Ishikawa (cell line): ENCODE measurements around the gene MAK.

ENCODE experiments used
- CEBPB ChIP-seq: IDR thresholded peaks from 2 replicates; pipeline ENCODE4 v1.6.1; 2012
- CREB1 ChIP-seq: IDR thresholded peaks from 2 replicates; pipeline ENCODE4 v1.6.1; 2012; ENCODE audit warnings: low read depth
- EGR1 ChIP-seq: IDR thresholded peaks from 2 replicates; pipeline ENCODE4 v1.6.1; 2012
- EP300 ChIP-seq: IDR thresholded peaks from 2 replicates; pipeline ENCODE4 v1.6.1; 2012; ENCODE audit warnings: borderline replicate concordance
- FOXM1 ChIP-seq: IDR thresholded peaks from 2 replicates; pipeline ENCODE4 v1.6.1; 2012; ENCODE audit warnings: low read depth, borderline replicate concordance
- NFIC ChIP-seq: IDR thresholded peaks from 2 replicates; pipeline ENCODE4 v1.6.1; 2012
- RAD21 ChIP-seq: IDR thresholded peaks from 2 replicates; pipeline ENCODE4 v1.6.1; 2012; ENCODE audit warnings: low read depth
- TAF1 ChIP-seq: IDR thresholded peaks from 2 replicates; pipeline ENCODE4 v1.6.1; 2012; ENCODE audit warnings: low read depth, mild to moderate bottlenecking
- TCF12 ChIP-seq: IDR thresholded peaks from 2 replicates; pipeline ENCODE4 v1.6.1; 2012; ENCODE audit warnings: low read depth
- TEAD4 ChIP-seq: IDR thresholded peaks from 2 replicates; pipeline ENCODE4 v1.6.1; 2012
- YY1 ChIP-seq: IDR thresholded peaks from 2 replicates; pipeline ENCODE4 v1.6.1; 2012; ENCODE audit warnings: low read depth
- ZBTB7A ChIP-seq: IDR thresholded peaks from 2 replicates; pipeline ENCODE4 v1.6.1; 2012; ENCODE audit warnings: low read depth
- TF ChIP-seq, protein P1 (sequence below): IDR thresholded peaks from 2 replicates; pipeline ENCODE4 v1.6.1; 2012; ENCODE audit warnings: low read depth, mild to moderate bottlenecking
- TF ChIP-seq, protein P2 (sequence below): IDR thresholded peaks from 2 replicates; pipeline ENCODE4 v1.6.1; 2012
- TF ChIP-seq, protein P3 (sequence below): IDR thresholded peaks from 2 replicates; pipeline ENCODE4 v1.6.1; 2012

Gene MAK

DNA sequence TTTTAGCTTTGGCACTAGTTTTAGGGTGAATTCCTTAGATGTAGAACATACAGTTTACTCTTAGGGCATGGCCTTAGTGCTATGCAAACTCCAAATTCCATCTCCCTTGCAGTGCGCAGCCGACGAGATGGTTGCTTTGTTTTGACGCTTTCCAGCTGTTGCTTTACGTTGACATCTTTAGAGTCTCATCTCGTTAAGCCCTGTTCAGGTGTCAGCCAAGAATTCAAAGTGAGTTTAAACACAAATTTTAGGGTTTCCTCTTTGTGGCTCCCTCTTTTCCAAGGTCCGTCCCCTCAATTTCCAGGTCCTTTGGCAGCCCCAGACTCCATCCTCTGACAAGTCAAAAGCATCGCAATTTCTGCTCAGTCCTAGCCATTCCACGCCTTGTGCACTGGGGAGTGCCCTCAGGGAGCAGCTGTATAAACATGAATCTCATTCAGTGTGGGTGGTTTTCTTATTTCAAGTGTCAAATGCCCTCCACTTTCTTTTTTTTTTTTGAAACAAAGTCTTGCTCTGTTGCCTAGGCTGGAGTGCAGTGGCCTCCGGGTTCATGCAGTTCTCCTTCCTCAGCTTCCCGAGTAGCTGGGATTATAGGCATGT is 14.1 kb upstream of the MAK start:
- TF ChIP-seq CEBPB, result no peak
- TF ChIP-seq TAF1, result no peak
- TF ChIP-seq, protein P1, sequence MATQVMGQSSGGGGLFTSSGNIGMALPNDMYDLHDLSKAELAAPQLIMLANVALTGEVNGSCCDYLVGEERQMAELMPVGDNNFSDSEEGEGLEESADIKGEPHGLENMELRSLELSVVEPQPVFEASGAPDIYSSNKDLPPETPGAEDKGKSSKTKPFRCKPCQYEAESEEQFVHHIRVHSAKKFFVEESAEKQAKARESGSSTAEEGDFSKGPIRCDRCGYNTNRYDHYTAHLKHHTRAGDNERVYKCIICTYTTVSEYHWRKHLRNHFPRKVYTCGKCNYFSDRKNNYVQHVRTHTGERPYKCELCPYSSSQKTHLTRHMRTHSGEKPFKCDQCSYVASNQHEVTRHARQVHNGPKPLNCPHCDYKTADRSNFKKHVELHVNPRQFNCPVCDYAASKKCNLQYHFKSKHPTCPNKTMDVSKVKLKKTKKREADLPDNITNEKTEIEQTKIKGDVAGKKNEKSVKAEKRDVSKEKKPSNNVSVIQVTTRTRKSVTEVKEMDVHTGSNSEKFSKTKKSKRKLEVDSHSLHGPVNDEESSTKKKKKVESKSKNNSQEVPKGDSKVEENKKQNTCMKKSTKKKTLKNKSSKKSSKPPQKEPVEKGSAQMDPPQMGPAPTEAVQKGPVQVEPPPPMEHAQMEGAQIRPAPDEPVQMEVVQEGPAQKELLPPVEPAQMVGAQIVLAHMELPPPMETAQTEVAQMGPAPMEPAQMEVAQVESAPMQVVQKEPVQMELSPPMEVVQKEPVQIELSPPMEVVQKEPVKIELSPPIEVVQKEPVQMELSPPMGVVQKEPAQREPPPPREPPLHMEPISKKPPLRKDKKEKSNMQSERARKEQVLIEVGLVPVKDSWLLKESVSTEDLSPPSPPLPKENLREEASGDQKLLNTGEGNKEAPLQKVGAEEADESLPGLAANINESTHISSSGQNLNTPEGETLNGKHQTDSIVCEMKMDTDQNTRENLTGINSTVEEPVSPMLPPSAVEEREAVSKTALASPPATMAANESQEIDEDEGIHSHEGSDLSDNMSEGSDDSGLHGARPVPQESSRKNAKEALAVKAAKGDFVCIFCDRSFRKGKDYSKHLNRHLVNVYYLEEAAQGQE, result no peak
- TF ChIP-seq, protein P2, sequence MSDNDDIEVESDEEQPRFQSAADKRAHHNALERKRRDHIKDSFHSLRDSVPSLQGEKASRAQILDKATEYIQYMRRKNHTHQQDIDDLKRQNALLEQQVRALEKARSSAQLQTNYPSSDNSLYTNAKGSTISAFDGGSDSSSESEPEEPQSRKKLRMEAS, result no peak
- TF ChIP-seq NFIC, result no peak
- no peak for TF ChIP-seq ZBTB7A
- TF ChIP-seq YY1, result no peak

DNA sequence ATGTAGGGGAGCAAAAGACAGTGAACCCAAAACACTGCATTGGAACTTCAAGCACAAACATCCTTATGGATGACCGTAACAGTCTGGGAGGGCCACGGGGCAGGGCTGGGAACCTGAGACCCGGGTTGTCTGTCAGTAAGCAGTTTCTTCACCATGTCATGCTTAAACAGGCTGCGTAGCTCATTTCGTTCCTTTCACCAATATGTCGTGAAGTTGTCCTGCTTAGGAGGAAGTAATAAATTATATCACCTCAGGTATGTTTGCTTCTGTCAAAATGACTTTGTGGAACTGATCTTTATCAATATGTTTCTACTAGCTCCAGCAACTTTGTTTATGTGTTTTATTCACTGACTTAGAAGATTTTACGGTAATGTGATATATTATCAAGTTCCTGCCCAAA is 12.4 kb upstream of the MAK start:
- TF ChIP-seq RAD21, result no peak
- TF ChIP-seq ZBTB7A, result no peak
- TF ChIP-seq, protein P2, result no peak
- TF ChIP-seq YY1, result no peak
- no peak for TF ChIP-seq EGR1
- TF ChIP-seq EP300, result no peak
- TF ChIP-seq, protein P3, sequence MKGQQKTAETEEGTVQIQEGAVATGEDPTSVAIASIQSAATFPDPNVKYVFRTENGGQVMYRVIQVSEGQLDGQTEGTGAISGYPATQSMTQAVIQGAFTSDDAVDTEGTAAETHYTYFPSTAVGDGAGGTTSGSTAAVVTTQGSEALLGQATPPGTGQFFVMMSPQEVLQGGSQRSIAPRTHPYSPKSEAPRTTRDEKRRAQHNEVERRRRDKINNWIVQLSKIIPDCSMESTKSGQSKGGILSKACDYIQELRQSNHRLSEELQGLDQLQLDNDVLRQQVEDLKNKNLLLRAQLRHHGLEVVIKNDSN, result no peak
- no peak for TF ChIP-seq CEBPB
- TF ChIP-seq CREB1, result no peak
- no peak for TF ChIP-seq TAF1
- TF ChIP-seq TCF12, result no peak

DNA sequence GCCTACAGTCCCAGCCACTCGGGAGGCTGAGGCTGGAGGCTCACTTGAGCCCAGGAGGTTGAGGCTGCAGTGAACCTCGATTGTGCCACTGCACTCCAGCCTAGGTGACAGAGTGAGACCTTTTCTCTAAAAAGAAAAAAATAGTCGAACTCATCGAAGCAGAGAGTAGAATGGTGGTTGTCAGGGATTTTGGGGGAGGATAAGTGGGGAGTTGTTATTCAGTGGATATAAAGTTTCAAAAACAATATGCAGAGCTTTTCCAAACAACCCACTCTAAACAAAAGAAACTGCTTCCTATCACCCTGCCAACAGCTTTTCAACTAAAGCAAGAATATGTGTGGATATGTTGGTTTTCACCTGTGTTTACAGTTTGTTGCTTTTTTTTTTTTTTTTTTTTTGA is 11.6 kb upstream of the MAK start:
- TF ChIP-seq TAF1 (no peak), RAD21 (no peak), EP300 (no peak), EGR1 (no peak), TCF12 (no peak), NFIC (no peak), YY1 (no peak)

DNA sequence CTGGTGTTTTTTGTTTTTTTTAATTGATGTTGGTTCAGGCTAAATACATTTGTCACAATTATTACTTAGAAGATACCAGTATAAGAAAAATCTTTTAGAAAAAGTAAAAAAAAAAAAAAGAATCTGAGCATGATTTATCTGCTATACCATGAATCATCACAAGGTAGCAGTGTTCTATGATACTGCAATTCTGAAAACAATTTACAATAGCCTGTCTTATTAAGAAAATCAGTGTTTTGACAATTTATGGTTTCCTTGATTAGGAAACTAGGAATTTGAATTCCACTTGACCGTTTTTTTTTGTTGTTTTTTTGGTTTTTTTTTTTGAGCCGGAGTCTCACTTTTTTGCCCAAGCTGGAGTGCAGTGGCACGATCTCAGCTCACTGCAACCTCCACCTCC is 9.3 kb upstream of the MAK start:
- TF ChIP-seq TAF1 (no peak), EGR1 (no peak), RAD21 (peak; percentile 24; the same call in 1 of the 2 replicates), EP300 (no peak), NFIC (no peak)
- TF ChIP-seq, protein P1, result no peak

DNA sequence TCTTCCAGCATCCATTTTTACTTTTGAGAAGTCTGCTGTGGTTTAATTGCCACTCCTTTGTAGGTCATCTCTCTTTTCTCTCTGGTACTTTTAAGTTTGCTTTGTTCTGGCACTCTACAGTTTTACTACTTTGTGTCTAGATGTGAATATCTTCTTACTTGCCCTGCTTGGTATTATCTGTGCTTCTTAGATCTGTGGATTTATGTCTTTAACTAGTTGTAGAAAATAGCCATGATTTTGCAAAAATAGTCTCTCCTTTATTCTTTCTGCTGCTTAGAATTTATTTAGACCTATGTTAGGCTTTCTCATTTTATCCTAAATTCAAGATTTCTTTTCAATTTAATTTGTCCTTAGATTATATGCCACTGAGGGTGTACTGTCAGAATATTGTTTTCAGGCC is 5.2 kb upstream of the MAK start:
- TF ChIP-seq, protein P2, result no peak
- TF ChIP-seq TCF12 (no peak), EP300 (no peak), YY1 (no peak), CREB1 (no peak), NFIC (no peak), TEAD4 (no peak), ZBTB7A (no peak)

DNA sequence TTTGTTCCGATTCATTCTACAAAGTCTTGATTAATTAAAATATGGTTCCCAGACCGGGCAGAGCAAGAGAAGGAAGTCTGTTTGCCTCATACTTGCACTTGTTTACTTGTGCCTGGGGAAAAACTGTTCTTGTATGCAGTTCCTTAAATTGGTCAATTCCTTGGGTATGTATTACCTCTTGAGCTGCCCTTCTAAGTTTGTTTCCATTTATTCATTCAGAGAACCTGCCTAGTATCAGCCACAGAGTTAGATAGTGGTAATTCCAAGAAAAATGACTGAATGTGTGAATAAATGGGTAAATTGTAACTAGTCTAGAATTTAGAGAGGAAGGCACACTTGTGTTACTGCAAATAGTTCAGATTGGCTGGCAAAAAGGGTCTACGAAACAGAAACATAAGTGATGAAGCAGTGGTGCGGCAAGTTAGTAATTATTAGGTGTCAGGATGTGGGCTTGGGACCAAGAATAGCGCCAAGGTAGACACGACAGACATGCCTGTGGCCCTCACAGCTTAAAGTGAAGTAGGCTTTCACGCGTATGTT is 525 bp upstream of the MAK start:
- TF ChIP-seq EP300 (no peak), EGR1 (no peak), CREB1 (no peak), TEAD4 (no peak), TCF12 (no peak), NFIC (no peak), ZBTB7A (no peak), RAD21 (no peak), CEBPB (no peak), TAF1 (no peak), FOXM1 (no peak), YY1 (no peak)
- TF ChIP-seq, protein P1, result no peak
- TF ChIP-seq, protein P3, result no peak
- TF ChIP-seq, protein P2, result no peak
